Endodermal cell (in vitro differentiated cells): Measurements from ENCODE around the gene BRF1. TPM values are rescaled to one million over a fixed set of nuclear protein-coding genes. Genes with fewer than 3 reads are reported as not detected.

Experiments used
- DNase-seq: peaks from one replicate; pipeline ENCODE4 v3.0.0-alpha.2; 2017
- H3K27ac ChIP-seq: 2 replicates; pipeline ENCODE4 v1.5.1; 2013; ENCODE audit warnings: mild to moderate bottlenecking, low read depth, low read length, moderate library complexity
- H3K27me3 ChIP-seq: 2 replicates; pipeline ENCODE4 v1.6.1; 2013; ENCODE audit warnings: mild to moderate bottlenecking, low read length, moderate library complexity; ENCODE audit not compliant: insufficient read depth, control insufficient read depth, poor library complexity, severe bottlenecking
- H3K36me3 ChIP-seq: 2 replicates; pipeline ENCODE4 v1.7.0; 2013; ENCODE audit warnings: mild to moderate bottlenecking, low read length, moderate library complexity; ENCODE audit not compliant: control insufficient read depth, insufficient read depth
- H3K4me1 ChIP-seq: one replicate; pipeline ENCODE4 v1.7.0; 2013; ENCODE audit warnings: low read length; ENCODE audit not compliant: control insufficient read depth, insufficient read depth
- H3K4me3 ChIP-seq: 2 replicates; pipeline ENCODE4 v1.5.1; 2013; ENCODE audit warnings: mild to moderate bottlenecking, low read length, moderate library complexity
- H3K9ac ChIP-seq: 2 replicates; pipeline ENCODE4 v1.6.1; 2013; ENCODE audit warnings: mild to moderate bottlenecking, low read length, moderate library complexity; ENCODE audit not compliant: poor library complexity, severe bottlenecking; ENCODE audit errors: extremely low read depth
- H3K9me3 ChIP-seq: 2 replicates; pipeline ENCODE4 v1.6.1; 2013; ENCODE audit warnings: mild to moderate bottlenecking, low read length, moderate library complexity; ENCODE audit not compliant: control insufficient read depth
- H3K27ac Mint-ChIP-seq: 2 replicates; pipeline ENCODE4 v1.8.0; 2020; ENCODE audit warnings: mixed read lengths
- H3K27me3 Mint-ChIP-seq: 2 replicates; pipeline ENCODE4 v1.8.0; 2021; ENCODE audit warnings: mild to moderate bottlenecking, mixed read lengths; ENCODE audit not compliant: insufficient read depth
- H3K36me3 Mint-ChIP-seq: 2 replicates; pipeline ENCODE4 v1.8.0; 2020; ENCODE audit warnings: low read depth, mixed read lengths
- H3K4me1 Mint-ChIP-seq: 2 replicates; pipeline ENCODE4 v1.8.0; 2020; ENCODE audit warnings: mixed read lengths
- H3K4me3 Mint-ChIP-seq: 2 replicates; pipeline ENCODE4 v1.8.0; 2020; ENCODE audit warnings: mild to moderate bottlenecking, moderate library complexity, mixed read lengths
- H3K9me3 Mint-ChIP-seq: 2 replicates; pipeline ENCODE4 v1.8.0; 2020; ENCODE audit warnings: mild to moderate bottlenecking, mixed read lengths
- WGBS, 2 experiments: methylation state at CpG; one replicate each; pipeline versions ENCODE4 v1.1.5 to v1.1.7; 2013; ENCODE audit warnings: missing lambda C conversion rate in 2 of 2, mixed read lengths in 1 of 2; ENCODE audit not compliant: insufficient coverage in 1 of 2, insufficient read length in 1 of 2; 5-methylcytosine and 5-hydroxymethylcytosine counted together
- total RNA-seq, 2 donors: library from RNA; stranded (reverse); fragmentation: NEBNext Ultra II Directional in 1 of 2; extraction: Animal tissue kit (Norgen Biotek cat#: 25700) in 1 of 2; gene quantifications; 2 replicates in 1 of 2; 3 replicates in 1 of 2; pipeline ENCODE4 v1.2.1, GENCODE V29; 2021
- TF ChIP-seq, protein P1 (sequence below): fragments of 200-600 bp; sonication (generic); conservative IDR thresholded peaks from 2 replicates; pipeline ENCODE4 v1.5.0; 2021; ENCODE audit warnings: antibody characterized with exemption, mild to moderate bottlenecking

BRF1 gene
- total RNA-seq, 2 donors from 2014 or later: 37.0 to 44.5 TPM

GRCh38 chr14:105331575-105332349, 31.0 kb upstream of the BRF1 start:
- no peak overlapping the region for H3K27ac ChIP-seq

DNA sequence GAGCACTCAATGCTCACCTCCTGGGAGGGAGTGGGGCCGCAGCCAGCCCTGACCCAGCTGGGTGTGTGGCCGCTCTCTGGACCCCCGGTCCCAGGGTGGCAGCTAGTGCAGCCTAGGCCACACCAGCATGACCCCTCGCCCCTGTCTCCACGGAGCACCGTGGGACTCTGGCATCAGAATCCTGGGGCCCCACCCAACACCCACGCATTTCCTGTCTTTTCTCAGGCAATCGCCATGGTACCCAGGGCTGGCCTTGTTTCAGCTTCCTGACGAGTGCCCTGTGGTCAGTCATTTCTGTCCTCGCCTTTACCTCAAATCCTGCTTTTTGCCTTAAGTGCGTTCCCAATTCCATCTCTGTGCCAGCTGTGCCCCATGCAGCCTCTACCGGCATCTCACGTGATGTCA, 29.7 kb upstream of the BRF1 start:
- Mint-ChIP-seq H3K9me3 (peaks cover 1% of the 10 kb centered on the region), H3K27ac (no peak overlapping the region), H3K4me3 (no peak overlapping the region), H3K4me1 (peaks cover 10% of the 10 kb centered on the region), H3K36me3 (peaks cover 4% of the 10 kb centered on the region), H3K27me3 (no peaks in the 10 kb centered on the region)
- H3K27me3 ChIP-seq: no peaks in the 10 kb centered on the region
- 72 to 87% methylated on average over 9 to 13 of the region's 13 CpGs for WGBS, 2 experiments
- H3K27ac ChIP-seq: no peak overlapping the region
- no peak overlapping the region for H3K9ac ChIP-seq
- H3K9me3 ChIP-seq: peaks cover 4% of the 10 kb centered on the region
- TF ChIP-seq, protein P1, sequence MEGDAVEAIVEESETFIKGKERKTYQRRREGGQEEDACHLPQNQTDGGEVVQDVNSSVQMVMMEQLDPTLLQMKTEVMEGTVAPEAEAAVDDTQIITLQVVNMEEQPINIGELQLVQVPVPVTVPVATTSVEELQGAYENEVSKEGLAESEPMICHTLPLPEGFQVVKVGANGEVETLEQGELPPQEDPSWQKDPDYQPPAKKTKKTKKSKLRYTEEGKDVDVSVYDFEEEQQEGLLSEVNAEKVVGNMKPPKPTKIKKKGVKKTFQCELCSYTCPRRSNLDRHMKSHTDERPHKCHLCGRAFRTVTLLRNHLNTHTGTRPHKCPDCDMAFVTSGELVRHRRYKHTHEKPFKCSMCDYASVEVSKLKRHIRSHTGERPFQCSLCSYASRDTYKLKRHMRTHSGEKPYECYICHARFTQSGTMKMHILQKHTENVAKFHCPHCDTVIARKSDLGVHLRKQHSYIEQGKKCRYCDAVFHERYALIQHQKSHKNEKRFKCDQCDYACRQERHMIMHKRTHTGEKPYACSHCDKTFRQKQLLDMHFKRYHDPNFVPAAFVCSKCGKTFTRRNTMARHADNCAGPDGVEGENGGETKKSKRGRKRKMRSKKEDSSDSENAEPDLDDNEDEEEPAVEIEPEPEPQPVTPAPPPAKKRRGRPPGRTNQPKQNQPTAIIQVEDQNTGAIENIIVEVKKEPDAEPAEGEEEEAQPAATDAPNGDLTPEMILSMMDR: no peak
- peaks cover 19% of the 10 kb centered on the region for H3K4me1 ChIP-seq
- no peaks in the 10 kb centered on the region for H3K36me3 ChIP-seq
- no peak overlapping the region for H3K4me3 ChIP-seq
- DNase-seq: no peak

More at GRCh38 chr14:105331575-105332349, 31.0 kb upstream of the BRF1 start:
- Histone ChIP-seq H3K4me3 (no peak overlapping the region), H3K36me3 (no peaks in the 10 kb centered on the region), H3K9me3 (peaks cover 4% of the 10 kb centered on the region), H3K4me1 (peaks cover 16% of the 10 kb centered on the region), H3K27me3 (no peaks in the 10 kb centered on the region), H3K9ac (no peak overlapping the region)
- DNase-seq: no peak
- peaks cover 11% of the 10 kb centered on the region for H3K36me3 Mint-ChIP-seq
- no peaks in the 10 kb centered on the region for H3K27me3 Mint-ChIP-seq
- TF ChIP-seq, protein P1: no peak
- peaks cover 1% of the 10 kb centered on the region for H3K9me3 Mint-ChIP-seq
- H3K4me3 Mint-ChIP-seq: no peak overlapping the region
- no peak overlapping the region for H3K27ac Mint-ChIP-seq
- 92 to 93% methylated on average over 6 to 8 of the region's 8 CpGs for WGBS, 2 experiments
- H3K4me1 Mint-ChIP-seq: peaks cover 8% of the 10 kb centered on the region

DNA sequence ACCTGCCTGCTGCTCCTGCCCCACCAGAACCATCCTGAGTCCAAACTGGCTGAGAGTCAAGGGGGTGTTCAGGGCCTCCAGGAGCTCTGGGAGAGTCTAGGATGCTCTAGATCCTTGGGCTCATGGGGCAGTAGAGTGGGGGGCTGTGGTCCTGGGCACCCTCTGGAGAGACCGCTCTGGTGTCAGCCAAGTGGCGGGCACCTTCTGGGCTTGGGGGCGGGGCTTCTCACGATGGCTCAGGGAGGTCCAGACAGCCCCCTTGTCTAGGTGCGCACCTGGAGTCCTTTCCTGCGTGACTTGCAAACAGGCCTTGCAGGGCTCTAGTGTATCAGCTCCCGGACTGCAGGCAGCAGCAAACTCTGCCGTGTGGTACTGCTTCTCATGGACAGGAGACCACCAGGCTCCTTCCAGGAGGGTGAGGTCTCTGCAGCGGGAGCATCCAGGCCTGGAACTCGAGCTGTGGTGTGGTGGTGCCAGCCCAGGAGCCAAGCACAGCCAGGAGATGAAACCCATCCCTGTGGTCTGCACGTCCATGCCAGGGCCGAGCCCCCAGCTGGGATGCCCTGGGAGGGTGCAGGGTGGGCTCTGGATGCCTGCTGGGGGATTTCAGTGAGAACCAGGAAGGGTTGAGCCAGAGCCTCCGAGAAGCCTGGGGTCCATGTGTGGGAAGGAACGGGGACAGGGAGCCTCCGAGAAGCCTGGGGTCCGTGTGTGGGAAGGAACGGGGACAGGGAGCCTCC, 28.8 kb upstream of the BRF1 start:
- no peak overlapping the region for H3K27ac Mint-ChIP-seq
- peaks cover 10% of the 10 kb centered on the region for H3K4me1 Mint-ChIP-seq

More for the DNA sequence above, 28.8 kb upstream of the BRF1 start:
- TF ChIP-seq, protein P1: no peak
- Histone ChIP-seq H3K36me3 (no peaks in the 10 kb centered on the region), H3K9me3 (peaks cover 4% of the 10 kb centered on the region), H3K4me1 (peaks cover 19% of the 10 kb centered on the region), H3K27ac (no peak overlapping the region), H3K4me3 (no peak overlapping the region), H3K9ac (no peak overlapping the region), H3K27me3 (no peaks in the 10 kb centered on the region)
- peaks cover 1% of the 10 kb centered on the region for H3K9me3 Mint-ChIP-seq
- no peak overlapping the region for H3K4me3 Mint-ChIP-seq
- DNase-seq: no peak
- 92 to 97% methylated on average over 16 to 17 of the region's 17 CpGs for WGBS, 2 experiments
- peaks cover 4% of the 10 kb centered on the region for H3K36me3 Mint-ChIP-seq
- H3K27me3 Mint-ChIP-seq: no peaks in the 10 kb centered on the region
